Choroid plexus epithelial cell (primary cell): ENCODE measurements around the gene RPS6KA5.

Experiments
- DNase-seq: peaks from one replicate; pipeline ENCODE4 v3.0.0-alpha.2; 2010; ENCODE audit warnings: low read depth
- H3K4me3 ChIP-seq: 2 replicates; pipeline ENCODE4 v1.5.1; 2011; ENCODE audit warnings: low read depth, mild to moderate bottlenecking, control low read depth, low read length, moderate library complexity
- TF ChIP-seq, protein P1 (sequence below): conservative IDR thresholded peaks from 2 replicates; pipeline ENCODE4 v1.5.1; 2011; ENCODE audit warnings: low read depth, mild to moderate bottlenecking, control low read depth, inconsistent platforms, low read length, moderate library complexity

Gene RPS6KA5

DNA sequence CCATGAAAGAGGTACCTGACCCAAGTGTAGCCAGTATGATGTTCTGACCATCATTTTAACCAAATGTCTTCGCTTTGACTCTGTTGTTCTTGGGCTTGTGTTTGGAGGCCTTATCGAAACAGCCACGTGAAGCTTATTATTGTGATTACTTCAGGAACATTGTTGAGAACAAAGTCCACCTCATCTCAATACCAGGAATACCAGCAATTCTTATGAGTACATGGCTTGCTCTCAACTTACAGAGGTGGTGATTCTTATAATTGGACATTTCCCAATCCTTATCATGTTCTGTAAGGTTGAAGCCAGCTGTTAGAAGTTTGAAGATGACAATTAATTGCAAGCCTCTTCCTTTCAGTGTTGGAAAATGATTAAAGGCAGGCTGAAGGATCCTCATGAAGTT lies 21.8 kb upstream of the RPS6KA5 start:
- H3K4me3 ChIP-seq = no peak overlapping the region
- DNase-seq = no peak
- TF ChIP-seq, protein P1, sequence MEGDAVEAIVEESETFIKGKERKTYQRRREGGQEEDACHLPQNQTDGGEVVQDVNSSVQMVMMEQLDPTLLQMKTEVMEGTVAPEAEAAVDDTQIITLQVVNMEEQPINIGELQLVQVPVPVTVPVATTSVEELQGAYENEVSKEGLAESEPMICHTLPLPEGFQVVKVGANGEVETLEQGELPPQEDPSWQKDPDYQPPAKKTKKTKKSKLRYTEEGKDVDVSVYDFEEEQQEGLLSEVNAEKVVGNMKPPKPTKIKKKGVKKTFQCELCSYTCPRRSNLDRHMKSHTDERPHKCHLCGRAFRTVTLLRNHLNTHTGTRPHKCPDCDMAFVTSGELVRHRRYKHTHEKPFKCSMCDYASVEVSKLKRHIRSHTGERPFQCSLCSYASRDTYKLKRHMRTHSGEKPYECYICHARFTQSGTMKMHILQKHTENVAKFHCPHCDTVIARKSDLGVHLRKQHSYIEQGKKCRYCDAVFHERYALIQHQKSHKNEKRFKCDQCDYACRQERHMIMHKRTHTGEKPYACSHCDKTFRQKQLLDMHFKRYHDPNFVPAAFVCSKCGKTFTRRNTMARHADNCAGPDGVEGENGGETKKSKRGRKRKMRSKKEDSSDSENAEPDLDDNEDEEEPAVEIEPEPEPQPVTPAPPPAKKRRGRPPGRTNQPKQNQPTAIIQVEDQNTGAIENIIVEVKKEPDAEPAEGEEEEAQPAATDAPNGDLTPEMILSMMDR = no peak

DNA sequence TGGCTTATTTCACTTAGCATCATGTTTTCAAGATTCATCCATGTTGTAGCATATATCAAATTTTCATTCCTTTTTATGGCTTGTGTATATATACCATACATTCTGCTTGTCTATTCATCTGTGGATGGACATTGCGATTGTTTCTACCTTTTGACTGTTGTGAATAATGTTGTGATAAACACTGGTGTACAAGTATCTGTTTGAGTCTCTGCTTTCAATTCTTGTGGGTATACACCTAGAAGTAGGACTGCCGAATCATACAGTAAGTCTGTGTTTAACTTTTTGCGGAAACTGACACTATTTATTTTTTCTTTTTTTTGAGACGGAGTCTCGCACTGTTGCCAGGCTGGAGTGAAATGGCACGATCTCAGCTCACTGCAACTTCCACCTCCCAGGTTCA lies 19.6 kb upstream of the RPS6KA5 start:
- no peak overlapping the region for H3K4me3 ChIP-seq
- DNase-seq = no peak
- TF ChIP-seq, protein P1 = no peak

DNA sequence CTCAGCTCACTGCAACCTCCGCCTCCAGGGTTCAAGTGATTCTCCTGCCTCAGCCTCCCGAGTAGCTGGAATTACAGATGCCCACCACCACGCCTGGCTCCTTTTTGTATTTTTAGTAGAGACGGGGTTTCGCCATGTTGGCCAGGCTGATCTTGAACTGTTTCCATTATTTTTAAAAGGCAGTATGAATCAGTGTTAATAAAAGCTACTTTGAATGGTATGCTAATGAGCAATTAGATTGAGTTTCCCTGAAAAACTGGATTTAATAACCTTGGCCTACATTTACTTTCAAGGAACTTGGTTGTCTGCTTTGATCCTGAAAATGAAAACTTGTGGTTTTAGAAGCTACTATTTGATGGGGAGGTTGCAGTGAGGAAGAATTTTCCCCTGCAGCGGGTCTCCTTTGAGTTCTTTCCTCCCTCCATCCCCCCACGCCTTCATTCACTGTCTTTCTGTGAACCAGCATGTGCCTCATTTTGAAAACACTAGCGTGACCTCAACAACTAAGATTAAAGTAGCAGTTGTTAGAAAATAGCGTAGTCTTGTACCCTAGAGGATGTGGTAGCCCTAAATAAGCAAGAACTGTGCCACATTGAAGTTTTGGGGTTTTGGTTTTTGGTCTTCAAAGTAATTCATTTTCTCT lies 17.8 kb upstream of the RPS6KA5 start:
- DNase-seq = no peak
- TF ChIP-seq, protein P1 = no peak
- H3K4me3 ChIP-seq = no peak overlapping the region

DNA sequence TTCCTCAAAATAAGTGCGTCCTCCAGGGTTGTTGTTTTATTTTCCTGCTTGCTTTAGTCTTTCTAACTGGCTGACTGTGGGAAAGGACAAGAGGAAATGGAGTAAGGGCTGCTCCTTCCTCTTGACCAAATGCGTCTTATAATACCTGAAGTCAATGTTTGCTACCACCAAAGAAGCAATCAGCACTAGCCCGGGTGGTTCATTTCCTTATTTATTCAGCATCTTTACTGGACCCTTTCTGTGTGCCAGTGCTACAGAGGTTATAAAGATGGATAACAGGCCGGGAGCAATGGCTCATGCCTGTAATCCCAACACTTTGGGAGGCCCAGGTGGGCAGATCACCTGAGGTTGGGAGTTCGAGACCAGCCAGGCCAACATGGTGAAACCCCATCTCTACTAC lies 15.1 kb upstream of the RPS6KA5 start:
- TF ChIP-seq, protein P1 = no peak
- H3K4me3 ChIP-seq = no peak overlapping the region
- no peak for DNase-seq

DNA sequence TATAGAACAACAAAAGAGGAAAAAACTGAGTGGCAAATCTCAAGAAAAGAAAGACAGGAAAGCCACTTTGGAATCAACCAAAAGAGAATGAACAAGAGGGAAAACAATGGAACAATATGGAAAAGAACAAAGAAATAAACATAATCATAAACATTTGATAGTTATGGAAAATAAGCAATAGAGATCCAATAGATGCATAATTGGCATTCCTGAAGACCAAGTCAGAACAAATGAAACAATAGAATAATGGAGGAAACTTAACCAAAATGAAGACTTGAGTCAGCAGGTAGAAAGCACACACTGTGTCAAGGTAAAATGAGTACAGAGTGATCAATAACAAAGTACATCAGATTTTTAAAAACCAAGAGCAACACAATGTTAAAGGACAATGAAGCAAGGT lies 10.1 kb upstream of the RPS6KA5 start:
- no peak for DNase-seq
- H3K4me3 ChIP-seq = no peak overlapping the region
- TF ChIP-seq, protein P1 = no peak

DNA sequence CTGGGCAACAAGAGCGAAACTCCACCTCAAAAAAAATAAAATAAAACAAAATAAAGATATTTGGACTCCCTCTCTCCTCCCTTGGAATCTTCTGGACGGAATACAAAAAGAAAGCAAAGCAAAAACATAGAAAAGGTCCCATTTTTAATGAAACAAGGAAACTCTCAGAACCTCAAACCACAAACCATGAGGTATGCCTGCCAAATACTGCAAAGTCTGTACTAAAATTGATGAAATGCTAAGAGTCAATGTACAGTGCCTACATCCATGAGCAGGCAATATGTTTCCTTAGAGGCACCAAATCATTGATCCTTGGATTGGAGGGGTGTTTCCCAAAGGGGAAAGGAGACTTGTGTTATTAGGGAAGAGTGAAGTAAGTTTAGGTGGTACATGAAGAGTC lies 8.2 kb upstream of the RPS6KA5 start:
- no peak overlapping the region for H3K4me3 ChIP-seq
- no peak for DNase-seq
- TF ChIP-seq, protein P1 = no peak

DNA sequence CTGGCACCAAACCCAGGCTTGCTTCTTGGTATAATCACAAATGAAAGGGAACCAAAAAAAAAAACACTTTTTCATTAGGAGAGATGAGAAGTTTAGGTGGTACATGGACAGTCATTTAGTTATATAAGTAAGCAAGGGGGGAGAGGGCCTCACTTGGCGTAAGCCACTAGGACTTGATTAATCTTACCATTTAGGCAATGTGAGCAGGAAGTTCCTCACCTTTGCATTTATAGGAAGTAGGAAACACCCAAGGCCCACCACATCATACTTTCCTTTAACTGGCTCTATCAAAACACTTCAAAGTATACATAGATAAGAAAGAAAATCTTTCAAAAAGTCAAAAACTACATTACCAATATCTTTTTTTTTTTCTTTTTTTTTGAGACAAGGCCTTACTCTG lies 6.7 kb upstream of the RPS6KA5 start:
- DNase-seq = no peak
- TF ChIP-seq, protein P1 = no peak
- no peak overlapping the region for H3K4me3 ChIP-seq
